G401 (cell line): Measurements from ENCODE around the gene GJB4. TPM values are rescaled to one million over a fixed set of nuclear protein-coding genes. Genes with fewer than 3 reads are reported as not detected.
"Not testable (repeated sequence)": the region's sequence is repeated elsewhere in the genome, so short reads cannot be mapped to it uniquely, and the experiment has no call there.

Experiments used
- DNase-seq: peaks from one replicate; pipeline ENCODE4 v3.0.0-alpha.2; 2015; ENCODE audit warnings: low spot score
- in situ Hi-C: cut with HindIII; loops from 2 replicates; pipeline ENCODE4 v1.10.0; 2016; ENCODE audit warnings: low sequenced_read_pairs, mixed read lengths
- total RNA-seq: library from RNA; depleted of rRNA; stranded (reverse); fragments of >200 nt; shearing (Covaris generic); gene quantifications from 2 replicates; pipeline ENCODE4 v1.2.3, GENCODE V29; 2014; rRNA removed

GJB4 gene
- not detected in 2 replicates for total RNA-seq

DNA sequence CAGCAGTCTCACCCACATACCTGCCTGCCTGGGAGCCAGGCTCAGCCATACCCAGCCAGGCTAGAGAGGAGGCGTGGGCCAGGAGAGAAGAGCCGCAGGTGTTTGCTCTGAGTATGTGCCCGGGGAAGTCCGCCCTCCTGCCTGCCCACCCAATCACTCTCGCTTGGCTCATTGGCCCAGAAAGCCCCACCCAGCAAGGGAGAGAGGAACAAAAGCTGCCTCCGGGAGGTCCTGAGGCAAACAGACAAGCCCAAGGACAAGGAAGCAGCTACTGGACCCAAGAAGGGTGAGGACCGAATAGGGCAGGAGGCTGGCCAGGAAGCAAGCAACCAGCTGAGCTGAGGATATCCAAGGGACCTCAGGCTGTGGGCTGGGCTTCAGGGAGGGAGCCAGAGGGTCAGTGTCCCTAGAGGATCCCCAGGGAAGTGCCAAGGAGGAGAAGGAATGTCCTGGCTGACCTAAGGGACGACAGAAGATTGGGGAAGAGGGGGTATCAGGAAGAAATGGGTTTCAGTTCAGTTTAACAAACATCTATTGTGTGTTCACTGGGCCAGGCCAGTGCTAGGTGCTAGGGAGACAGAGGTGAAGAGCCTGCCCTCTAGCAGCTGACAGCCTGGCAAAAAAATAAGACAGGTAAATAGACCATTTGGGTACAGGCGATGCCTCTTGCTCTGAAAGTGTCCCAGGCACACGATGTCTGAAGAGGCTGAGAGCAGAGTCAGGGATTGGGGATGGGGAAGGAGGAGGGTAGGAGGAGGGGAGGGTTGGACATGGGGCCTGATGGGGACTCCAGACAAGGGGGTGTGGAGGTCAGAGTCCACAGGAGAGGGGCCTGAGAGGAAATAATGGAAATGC is at the start of gene GJB4:
GJB4 (plus strand) TSS at position 238 of the 855 bp plus-strand sequence. CDS start 1,515 bp downstream, outside the sequence.
- no peak for DNase-seq

GRCh38 chr1:34710812-34711211 is 48.7 kb upstream of the GJB4 start:
- in situ Hi-C loops = no loop called here

More for the DNA sequence above, at the start of gene GJB4:
- in situ Hi-C loops = no loop called here

DNA sequence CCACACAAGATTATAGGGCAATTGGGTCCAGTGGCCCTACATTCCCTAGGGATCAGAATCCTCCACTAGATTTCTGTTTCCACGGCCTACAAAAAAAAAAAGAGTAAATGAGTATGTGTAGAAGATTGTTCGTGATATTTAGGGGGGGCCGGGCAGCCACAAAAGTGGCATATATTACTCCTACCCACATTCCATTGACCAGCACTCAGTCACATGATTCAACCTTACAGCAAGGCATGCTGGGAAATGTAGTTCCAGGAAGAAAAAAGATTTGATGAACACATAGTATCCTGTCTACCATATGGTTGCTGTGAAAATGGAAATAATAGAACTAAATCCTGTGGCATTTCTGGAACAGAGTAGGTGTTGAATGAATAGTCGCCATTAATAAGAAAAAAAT is 48.1 kb upstream of the GJB4 start:
- DNase-seq = no peak
- in situ Hi-C loops = no loop called here

More at GRCh38 chr1:34710812-34711211, 48.7 kb upstream of the GJB4 start:
- DNase-seq = no peak

- DNase-seq = no peak
- in situ Hi-C loops = no loop called here
Observed at GRCh38 chr1:34712007-34712688, 47.4 kb upstream of the GJB4 start.

DNA sequence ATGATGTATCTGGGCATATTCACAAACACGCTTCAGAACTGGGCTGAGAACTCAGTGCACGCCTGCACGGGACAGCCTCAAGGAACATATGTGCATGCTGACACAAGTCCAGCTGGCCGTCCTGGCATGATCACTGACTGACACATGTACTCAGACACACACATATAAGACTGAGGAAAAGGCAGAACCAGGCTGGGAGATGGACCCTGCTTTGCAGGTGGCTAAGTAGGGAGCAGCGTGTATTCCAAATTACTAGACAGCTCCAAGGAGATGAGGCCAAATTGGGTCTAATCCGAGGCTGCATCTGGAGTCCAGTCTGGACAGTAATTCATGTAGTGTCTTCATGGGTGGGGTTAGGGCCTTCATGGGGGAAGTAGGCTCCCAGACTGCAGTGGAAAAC is 46.1 kb upstream of the GJB4 start:
- DNase-seq = no peak
- in situ Hi-C loops = no loop called here

DNA sequence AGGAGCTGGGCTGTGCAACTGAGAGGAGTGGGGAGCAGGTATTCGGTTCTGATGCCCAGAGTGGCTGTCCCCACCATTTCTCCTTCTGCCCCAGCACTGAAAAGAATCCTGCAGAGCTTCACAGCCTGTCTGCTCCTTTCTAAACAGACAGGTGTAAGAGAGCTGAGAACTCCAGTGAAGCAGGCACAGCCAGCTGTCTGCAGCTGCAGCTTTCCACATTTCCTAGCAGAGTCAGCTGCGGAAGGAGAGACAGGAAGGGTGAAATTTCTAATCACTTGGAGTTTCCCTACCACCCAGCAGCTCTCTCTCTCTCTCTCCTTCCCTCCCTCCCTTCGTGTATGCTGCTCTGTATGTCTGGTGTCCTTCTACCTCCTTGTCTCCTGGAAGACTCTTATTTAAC is 45.2 kb upstream of the GJB4 start:
- no peak for DNase-seq
- in situ Hi-C loops = no loop called here

DNA sequence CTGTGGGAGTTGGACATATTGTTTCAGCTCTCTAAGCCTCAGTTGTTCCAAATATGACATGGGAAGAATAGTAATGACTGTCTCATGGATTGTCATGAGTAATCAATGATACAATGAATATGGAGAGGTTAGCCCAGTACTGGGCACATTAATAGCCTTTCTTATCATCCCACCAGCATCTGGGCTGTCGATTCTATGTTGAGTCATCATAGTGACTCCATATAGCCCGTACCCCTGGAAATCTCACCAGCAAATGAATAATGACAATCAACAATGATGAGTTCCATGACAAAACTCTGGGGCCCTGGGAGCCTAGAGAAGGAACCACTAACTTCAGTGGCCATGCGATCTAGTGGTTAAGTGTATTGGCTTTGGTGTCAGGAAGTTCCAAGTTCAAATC is 44.4 kb upstream of the GJB4 start:
- in situ Hi-C loops = no loop called here
- DNase-seq = no peak

DNA sequence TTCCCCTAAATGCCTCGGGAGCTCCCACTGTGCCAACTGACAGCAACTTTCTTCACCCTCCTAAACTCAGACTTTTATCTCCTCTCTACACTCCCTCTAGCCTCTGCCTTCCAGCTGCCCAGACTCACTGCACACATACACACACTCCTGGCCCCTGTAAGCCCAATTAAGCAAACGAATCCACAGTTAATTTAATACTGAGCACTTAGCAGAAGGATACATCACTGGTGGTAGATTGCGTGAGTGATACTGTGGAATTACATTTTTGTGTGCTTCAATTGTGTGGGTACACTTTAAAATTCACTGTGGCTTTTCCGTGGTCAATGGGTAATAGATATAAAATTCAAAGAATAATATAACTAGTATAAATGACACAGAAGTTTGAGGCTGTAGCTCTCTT is 38.3 kb upstream of the GJB4 start:
- in situ Hi-C loops = no loop called here

DNA sequence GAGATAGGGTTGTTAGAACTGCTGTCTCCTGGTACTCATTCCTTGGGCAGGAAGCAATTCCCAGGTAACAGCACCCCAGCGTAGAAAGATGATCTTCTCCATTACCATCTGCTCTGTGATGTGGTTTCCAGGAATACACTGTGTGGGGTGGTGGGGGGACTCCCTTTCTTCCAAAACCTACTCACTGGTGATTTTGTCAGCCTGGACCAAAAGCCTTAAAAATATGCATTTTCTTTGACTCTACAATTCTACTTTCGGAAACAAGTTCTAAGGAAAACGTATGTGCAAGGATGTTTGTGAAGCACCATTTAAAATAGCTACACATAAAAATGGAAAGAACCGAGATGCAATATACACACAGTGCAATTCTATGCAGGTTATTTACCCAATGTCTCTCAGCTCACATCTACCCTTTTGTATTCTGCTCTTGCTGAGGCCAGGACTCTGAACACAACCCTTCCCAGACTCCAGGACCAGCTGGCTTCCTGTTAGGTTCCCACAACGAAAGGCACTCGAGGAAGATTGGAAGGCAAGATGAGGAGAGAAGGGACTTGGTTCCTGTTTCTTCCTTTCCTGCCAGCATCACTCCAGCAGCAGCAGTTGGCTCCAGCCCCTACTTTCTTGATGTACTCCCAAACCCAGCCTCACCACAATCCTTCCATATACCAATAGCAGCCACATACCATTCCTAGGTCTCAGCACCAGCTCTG is 37.7 kb upstream of the GJB4 start:
- in situ Hi-C loops = no loop called here
- DNase-seq = no peak

More for the DNA sequence above, 38.3 kb upstream of the GJB4 start:
- DNase-seq = no peak

DNA sequence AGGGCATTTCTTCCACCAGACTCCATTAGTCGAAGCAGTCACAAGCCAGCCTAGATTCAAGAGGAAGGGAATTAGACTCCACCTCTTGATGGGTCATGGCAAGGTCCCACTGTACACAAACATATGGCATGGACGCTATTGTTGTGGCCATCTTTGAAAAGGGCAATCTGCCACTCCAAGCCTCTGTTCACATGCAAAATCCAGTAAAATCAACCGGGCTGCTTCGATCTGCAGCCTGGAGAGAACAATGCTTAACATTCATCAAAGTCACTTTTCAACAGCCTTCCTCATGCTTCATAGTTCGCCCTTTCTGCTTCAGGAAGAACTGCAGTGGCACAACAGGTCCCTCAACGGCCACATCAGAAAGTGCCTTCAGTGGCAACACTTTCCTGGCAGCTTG is 32.7 kb upstream of the GJB4 start:
- DNase-seq = no peak
- in situ Hi-C loops = no loop called here

DNA sequence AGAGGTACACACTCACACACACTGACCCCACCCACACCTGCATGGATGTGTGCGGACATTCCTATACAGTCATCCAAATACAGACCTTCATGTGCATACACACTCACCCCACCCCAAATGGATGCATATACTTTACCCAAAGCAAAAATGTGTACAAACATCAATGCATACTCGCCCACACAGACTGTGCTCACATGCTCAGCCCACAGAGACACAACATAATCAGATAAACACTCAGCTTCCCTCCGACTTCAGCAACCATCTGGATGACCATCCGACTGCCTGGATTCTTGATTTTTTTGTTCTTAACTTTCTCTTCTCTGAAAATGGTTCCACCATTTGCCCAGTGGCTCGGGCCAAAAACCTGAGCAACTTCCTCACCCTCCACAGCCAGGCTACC is 29.1 kb upstream of the GJB4 start:
- DNase-seq = no peak
- in situ Hi-C loops = no loop called here

- DNase-seq, in situ Hi-C loops: not testable (repeated sequence)
Observed at GRCh38 chr1:34732831-34733230, 26.7 kb upstream of the GJB4 start.

GRCh38 chr1:34736692-34737091 is 22.8 kb upstream of the GJB4 start:
- in situ Hi-C loops = no loop called here
- DNase-seq = no peak

DNA sequence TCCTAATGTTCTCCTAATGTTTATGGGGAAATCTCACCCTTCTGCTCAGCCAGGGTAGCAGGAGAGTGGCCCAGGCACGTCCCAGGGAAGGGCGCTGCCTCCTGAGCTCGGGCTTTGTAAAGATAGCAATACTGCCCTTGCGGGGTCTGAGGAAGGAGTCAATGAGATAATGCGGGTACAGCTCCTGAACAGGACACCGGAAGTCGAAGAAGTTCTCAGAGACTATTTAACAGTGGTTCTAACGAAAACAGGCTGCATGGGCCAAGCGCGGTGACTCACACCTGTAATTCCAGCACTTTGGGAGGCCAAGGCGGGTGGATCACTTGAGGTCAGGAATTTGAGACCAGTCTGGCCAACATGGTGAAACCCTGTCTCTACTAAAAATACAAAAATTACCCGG is 22.3 kb upstream of the GJB4 start:
- in situ Hi-C loops, DNase-seq: not testable (repeated sequence)

GRCh38 chr1:34739613-34740012 is 19.9 kb upstream of the GJB4 start:
- in situ Hi-C loops = no loop called here
- DNase-seq = no peak

- no peak for DNase-seq
- in situ Hi-C loops = no loop called here
Observed at GRCh38 chr1:34740161-34740868, 19.2 kb upstream of the GJB4 start.

GRCh38 chr1:34742667-34743270 is 16.8 kb upstream of the GJB4 start:
- peak; percentile 71 for DNase-seq
- in situ Hi-C loops = no loop called here

DNA sequence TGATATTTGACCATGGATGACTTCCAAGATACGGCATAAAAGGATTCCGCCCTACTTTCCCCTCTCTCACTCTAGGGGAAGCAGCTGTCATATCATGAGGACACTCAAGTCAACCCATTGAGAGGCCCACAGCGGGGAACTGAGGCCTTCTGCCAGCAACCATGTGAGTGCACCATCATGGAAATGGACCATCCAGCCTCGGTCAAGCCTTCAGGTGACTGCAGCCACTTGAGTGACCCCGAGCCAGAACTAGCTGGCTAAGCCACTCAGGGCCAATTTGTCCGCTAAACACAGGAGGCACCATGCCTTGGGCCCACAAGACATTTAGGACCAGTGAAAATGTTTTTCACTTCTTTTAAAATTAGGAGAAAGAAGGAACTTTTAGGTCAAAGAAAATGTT is 15.8 kb upstream of the GJB4 start:
- in situ Hi-C loops = no loop called here
- no peak for DNase-seq

GRCh38 chr1:34744851-34745250 is 14.7 kb upstream of the GJB4 start:
- in situ Hi-C loops = no loop called here
- DNase-seq = no peak
